ENCODE results near the gene VWA3B. TPM values are rescaled to one million over a fixed set of nuclear protein-coding genes. Genes with fewer than 3 reads are reported as not detected.
"Not testable (repeated sequence)": the region's sequence is repeated elsewhere in the genome, so short reads cannot be mapped to it uniquely, and the experiment has no call there.

Gene VWA3B
- polyA plus RNA-seq, 1 donor (not counting 4 experiments of a cell fraction or from before 2014, with no cell fraction given), result not detected

GRCh38 chr2:98145070-98145469 lies 58.1 kb downstream of the VWA3B start:
- no peak overlapping the region for H2AFZ ChIP-seq (ENCODE audit: control insufficient read depth, low read length)
- dilution Hi-C loops (cut with MboI; ENCODE audit: extremely low pct_ligation_motif_present, low sequenced_read_pairs), result no loop called here
- no peaks in the 10 kb centered on the region for H3K79me2 ChIP-seq (ENCODE audit: control insufficient read depth, insufficient read depth, low read length)
- no peak overlapping the region for H3K9ac ChIP-seq (ENCODE audit: control insufficient read depth, extremely low read depth, insufficient read depth, low read length)
- no peaks in the 10 kb centered on the region for H3K4me1 ChIP-seq (ENCODE audit: control insufficient read depth, extremely low read depth, insufficient read depth, low read length)
- no peaks in the 10 kb centered on the region for H3K9me1 ChIP-seq (ENCODE audit: control insufficient read depth, extremely low read depth, insufficient read depth, low read length)
- no peaks in the 10 kb centered on the region for H3K36me3 ChIP-seq (ENCODE audit: control insufficient read depth in 2 of 2, extremely low read depth in 1 of 2, insufficient read depth in 2 of 2, low read length in 2 of 2)
- no peaks in the 10 kb centered on the region for H4K20me1 ChIP-seq (ENCODE audit: control insufficient read depth, extremely low read depth, insufficient read depth, low read length)
- H3K27me3 ChIP-seq (ENCODE audit: control insufficient read depth, extremely low read depth, insufficient read depth, low read length), result no peaks in the 10 kb centered on the region
- H3K27ac ChIP-seq (ENCODE audit: control insufficient read depth, insufficient read depth, low read length), result no peak overlapping the region
- H3K9me3 ChIP-seq (ENCODE audit: control insufficient read depth, low read depth, low read length), result no peaks in the 10 kb centered on the region
- no peak for TF ChIP-seq CTCF (optimal IDR thresholded peaks at IDR 0.05 in 1 of 3, IDR thresholded peaks at IDR 0.05 in 1 of 3, conservative IDR thresholded peaks at IDR 0.05 in 1 of 3; ENCODE audit: extremely low read depth in 1 of 3, insufficient read depth in 2 of 3, low read length in 3 of 3)
- TF ChIP-seq EZH2 (IDR thresholded peaks at IDR 0.05; ENCODE audit: low read length), result no peak
- no peak for FAIRE-seq
- H3K4me2 ChIP-seq (ENCODE audit: control insufficient read depth, extremely low read depth, insufficient read depth, low read depth, low read length), result no peak overlapping the region
- no peak for DNase-seq (ENCODE audit: low read depth, low spot score)
- no peak overlapping the region for H3K4me3 ChIP-seq (ENCODE audit: control insufficient read depth in 2 of 3, extremely low read depth in 1 of 3, insufficient read depth in 2 of 3, low read depth in 1 of 3, low read length in 3 of 3)

GRCh38 chr2:98147900-98148299 lies 60.9 kb downstream of the VWA3B start:
- H3K9ac ChIP-seq (ENCODE audit: control insufficient read depth, extremely low read depth, insufficient read depth, low read length); DNase-seq (ENCODE audit: low read depth, low spot score); FAIRE-seq; H3K4me2 ChIP-seq (ENCODE audit: control insufficient read depth, extremely low read depth, insufficient read depth, low read depth, low read length); H4K20me1 ChIP-seq (ENCODE audit: control insufficient read depth, extremely low read depth, insufficient read depth, low read length); H3K4me1 ChIP-seq (ENCODE audit: control insufficient read depth, extremely low read depth, insufficient read depth, low read length); H3K9me1 ChIP-seq (ENCODE audit: control insufficient read depth, extremely low read depth, insufficient read depth, low read length); H3K9me3 ChIP-seq (ENCODE audit: control insufficient read depth, low read depth, low read length); H3K4me3 ChIP-seq (ENCODE audit: control insufficient read depth in 2 of 3, extremely low read depth in 1 of 3, insufficient read depth in 2 of 3, low read depth in 1 of 3, low read length in 3 of 3); H3K79me2 ChIP-seq (ENCODE audit: control insufficient read depth, insufficient read depth, low read length); H3K27me3 ChIP-seq (ENCODE audit: control insufficient read depth, extremely low read depth, insufficient read depth, low read length); H2AFZ ChIP-seq (ENCODE audit: control insufficient read depth, low read length); H3K27ac ChIP-seq (ENCODE audit: control insufficient read depth, insufficient read depth, low read length); dilution Hi-C loops (cut with MboI; ENCODE audit: extremely low pct_ligation_motif_present, low sequenced_read_pairs); H3K36me3 ChIP-seq (ENCODE audit: control insufficient read depth in 2 of 2, extremely low read depth in 1 of 2, insufficient read depth in 2 of 2, low read length in 2 of 2): not testable (repeated sequence)

GRCh38 chr2:98148595-98149332 lies 61.8 kb downstream of the VWA3B start:
- no peak overlapping the region for H3K27ac ChIP-seq (ENCODE audit: control insufficient read depth, insufficient read depth, low read length)
- H3K4me1 ChIP-seq (ENCODE audit: control insufficient read depth, extremely low read depth, insufficient read depth, low read length), result no peaks in the 10 kb centered on the region
- FAIRE-seq (no peak), DNase-seq (ENCODE audit: low read depth, low spot score) (no peak)
- dilution Hi-C loops (cut with MboI; ENCODE audit: extremely low pct_ligation_motif_present, low sequenced_read_pairs), result no loop called here
- no peaks in the 10 kb centered on the region for H4K20me1 ChIP-seq (ENCODE audit: control insufficient read depth, extremely low read depth, insufficient read depth, low read length)
- peak overlapping the region; percentile 39 for H3K4me2 ChIP-seq (ENCODE audit: control insufficient read depth, extremely low read depth, insufficient read depth, low read depth, low read length)
- TF ChIP-seq CTCF (optimal IDR thresholded peaks at IDR 0.05 in 1 of 3, IDR thresholded peaks at IDR 0.05 in 1 of 3, conservative IDR thresholded peaks at IDR 0.05 in 1 of 3; ENCODE audit: extremely low read depth in 1 of 3, insufficient read depth in 2 of 3, low read length in 3 of 3), result no peak
- TF ChIP-seq EZH2 (IDR thresholded peaks at IDR 0.05; ENCODE audit: low read length), result no peak
- H3K79me2 ChIP-seq (ENCODE audit: control insufficient read depth, insufficient read depth, low read length), result no peaks in the 10 kb centered on the region
- H3K9ac ChIP-seq (ENCODE audit: control insufficient read depth, extremely low read depth, insufficient read depth, low read length), result no peak overlapping the region
- peak overlapping the region; percentile 59 for H2AFZ ChIP-seq (ENCODE audit: control insufficient read depth, low read length)
- no peaks in the 10 kb centered on the region for H3K9me3 ChIP-seq (ENCODE audit: control insufficient read depth, low read depth, low read length)
- no peaks in the 10 kb centered on the region for H3K36me3 ChIP-seq (ENCODE audit: control insufficient read depth in 2 of 2, extremely low read depth in 1 of 2, insufficient read depth in 2 of 2, low read length in 2 of 2)
- no peaks in the 10 kb centered on the region for H3K9me1 ChIP-seq (ENCODE audit: control insufficient read depth, extremely low read depth, insufficient read depth, low read length)
- no peak overlapping the region for H3K4me3 ChIP-seq (ENCODE audit: control insufficient read depth in 2 of 3, extremely low read depth in 1 of 3, insufficient read depth in 2 of 3, low read depth in 1 of 3, low read length in 3 of 3)
- no peaks in the 10 kb centered on the region for H3K27me3 ChIP-seq (ENCODE audit: control insufficient read depth, extremely low read depth, insufficient read depth, low read length)

Data from keratinocyte (primary cell).